GM18873 (cell line): ENCODE data around the gene PHF21B.
"Not testable (repeated sequence)": the region's sequence is repeated elsewhere in the genome, so short reads cannot be mapped to it uniquely, and the experiment has no call there.

Source experiments
- ATAC-seq: cut with Tn5 transposase; IDR thresholded peaks from one replicate; pipeline ENCODE4 v1.9.1; 2021; ENCODE audit warnings: mild to moderate bottlenecking, moderate library complexity, moderate number of reproducible peaks; ENCODE audit not compliant: unreplicated experiment, low FRiP score

Gene PHF21B

GRCh38 chr22:44925465-44926123 lies 84.2 kb downstream of the PHF21B start:
- ATAC-seq: no peak

- no peak for ATAC-seq
Observed at GRCh38 chr22:44924710-44925109, 85.1 kb downstream of the PHF21B start.

GRCh38 chr22:44924098-44924497 lies 85.7 kb downstream of the PHF21B start:
- ATAC-seq: no peak

GRCh38 chr22:44921766-44922165 lies 88.0 kb downstream of the PHF21B start:
- not testable (repeated sequence) for ATAC-seq

- no peak for ATAC-seq
Observed at GRCh38 chr22:44920183-44920582, 89.6 kb downstream of the PHF21B start.

- no peak for ATAC-seq
Observed at GRCh38 chr22:44919691-44920090, 90.1 kb downstream of the PHF21B start.

- ATAC-seq: no peak
Observed at GRCh38 chr22:44918925-44919392, 90.8 kb downstream of the PHF21B start.

- no peak for ATAC-seq
Observed at GRCh38 chr22:44918166-44918924, 91.5 kb downstream of the PHF21B start.

- ATAC-seq: no peak
Observed at GRCh38 chr22:44917372-44918165, 92.2 kb downstream of the PHF21B start.

GRCh38 chr22:44916281-44917231 lies 93.2 kb downstream of the PHF21B start:
- no peak for ATAC-seq

GRCh38 chr22:44915441-44915840 lies 94.4 kb downstream of the PHF21B start:
- no peak for ATAC-seq

GRCh38 chr22:44914026-44914721 lies 95.6 kb downstream of the PHF21B start:
- no peak for ATAC-seq

GRCh38 chr22:44913198-44913983 lies 96.4 kb downstream of the PHF21B start:
- no peak for ATAC-seq

- no peak for ATAC-seq
Observed at GRCh38 chr22:44909241-44909640, 100.6 kb downstream of the PHF21B start.

- ATAC-seq: no peak
Observed at GRCh38 chr22:44907765-44908737, 101.8 kb downstream of the PHF21B start.

- ATAC-seq: no peak
Observed at GRCh38 chr22:44906999-44907644, 102.7 kb downstream of the PHF21B start.
